NCI-H2171 (cell line): ENCODE measurements around the gene AFF3.

Experiments
- DNase-seq: peaks from one replicate; lab custom pipeline; 2025; lab: John Stamatoyannopoulos, UW

Gene AFF3

GRCh38 chr2:99822474-99823207, 319.7 kb downstream of the AFF3 start:
- no peak for DNase-seq

- no peak for DNase-seq
Measured at GRCh38 chr2:99821984-99822383, 320.4 kb downstream of the AFF3 start.

- DNase-seq: no peak
Measured at GRCh38 chr2:99821572-99821971, 320.8 kb downstream of the AFF3 start.

DNA sequence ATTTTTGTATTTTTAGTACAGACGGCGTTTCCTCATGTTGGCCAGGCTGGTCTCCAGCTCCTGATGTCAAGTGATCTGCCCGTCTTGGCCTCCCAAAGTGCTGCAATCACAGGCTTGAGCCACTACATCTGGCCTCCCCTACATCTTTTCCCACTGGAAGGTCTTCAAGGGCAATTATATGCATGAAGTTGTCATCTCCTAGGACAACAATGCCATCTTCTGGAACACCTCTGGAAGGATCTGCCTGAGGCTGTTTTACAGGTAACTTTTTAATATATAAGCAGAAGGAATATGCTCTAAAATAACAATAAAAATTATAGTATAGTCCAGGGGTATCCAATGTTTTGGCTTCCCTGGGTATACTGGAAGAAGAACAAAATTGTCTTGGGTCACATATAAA, 321.4 kb downstream of the AFF3 start:
- no peak for DNase-seq

GRCh38 chr2:99819766-99820165, 322.6 kb downstream of the AFF3 start:
- DNase-seq: no peak

GRCh38 chr2:99818842-99819241, 323.5 kb downstream of the AFF3 start:
- DNase-seq: no peak

- DNase-seq: no peak
Measured at GRCh38 chr2:99816908-99817307, 325.5 kb downstream of the AFF3 start.

DNA sequence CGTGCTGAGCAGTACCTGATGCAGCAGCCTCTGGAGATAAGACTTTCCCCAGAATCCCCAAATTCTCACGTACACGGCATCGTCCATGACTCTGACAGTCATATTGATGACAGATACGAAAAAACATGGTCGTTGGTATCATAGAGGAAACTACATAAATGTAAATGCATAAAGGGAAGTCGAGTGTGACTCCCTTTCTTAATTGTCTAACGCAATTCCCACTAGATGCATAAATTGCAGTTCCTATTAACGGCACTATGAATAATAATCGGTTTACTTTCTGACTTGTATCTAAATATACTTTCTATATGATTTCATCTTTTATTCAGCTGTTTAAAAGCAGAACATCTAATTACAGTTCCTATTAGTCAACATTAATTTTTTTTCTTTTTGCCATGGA, 330.0 kb downstream of the AFF3 start:
- DNase-seq: no peak

DNA sequence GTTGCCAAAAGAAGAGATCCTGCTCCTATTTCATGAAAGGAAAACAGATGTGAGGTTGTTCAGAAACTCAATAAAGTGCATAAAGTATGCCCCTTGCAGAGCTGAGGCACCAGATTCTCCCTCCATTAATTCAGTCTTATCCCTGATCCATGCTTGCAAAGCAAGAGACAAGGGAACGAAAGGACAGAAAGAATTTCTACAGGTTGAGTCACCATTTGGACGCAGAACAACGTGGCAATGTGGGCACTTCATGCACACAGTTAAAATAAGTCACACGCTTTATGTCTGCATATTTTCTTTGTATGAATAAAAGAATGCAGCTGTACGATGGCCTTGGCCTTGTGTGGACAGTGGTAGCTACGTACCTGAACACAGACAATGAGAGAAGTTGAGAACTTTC, 330.8 kb downstream of the AFF3 start:
- DNase-seq: no peak

GRCh38 chr2:99810225-99810624, 332.2 kb downstream of the AFF3 start:
- no peak for DNase-seq

GRCh38 chr2:99809259-99809900, 333.0 kb downstream of the AFF3 start:
- no peak for DNase-seq

DNA sequence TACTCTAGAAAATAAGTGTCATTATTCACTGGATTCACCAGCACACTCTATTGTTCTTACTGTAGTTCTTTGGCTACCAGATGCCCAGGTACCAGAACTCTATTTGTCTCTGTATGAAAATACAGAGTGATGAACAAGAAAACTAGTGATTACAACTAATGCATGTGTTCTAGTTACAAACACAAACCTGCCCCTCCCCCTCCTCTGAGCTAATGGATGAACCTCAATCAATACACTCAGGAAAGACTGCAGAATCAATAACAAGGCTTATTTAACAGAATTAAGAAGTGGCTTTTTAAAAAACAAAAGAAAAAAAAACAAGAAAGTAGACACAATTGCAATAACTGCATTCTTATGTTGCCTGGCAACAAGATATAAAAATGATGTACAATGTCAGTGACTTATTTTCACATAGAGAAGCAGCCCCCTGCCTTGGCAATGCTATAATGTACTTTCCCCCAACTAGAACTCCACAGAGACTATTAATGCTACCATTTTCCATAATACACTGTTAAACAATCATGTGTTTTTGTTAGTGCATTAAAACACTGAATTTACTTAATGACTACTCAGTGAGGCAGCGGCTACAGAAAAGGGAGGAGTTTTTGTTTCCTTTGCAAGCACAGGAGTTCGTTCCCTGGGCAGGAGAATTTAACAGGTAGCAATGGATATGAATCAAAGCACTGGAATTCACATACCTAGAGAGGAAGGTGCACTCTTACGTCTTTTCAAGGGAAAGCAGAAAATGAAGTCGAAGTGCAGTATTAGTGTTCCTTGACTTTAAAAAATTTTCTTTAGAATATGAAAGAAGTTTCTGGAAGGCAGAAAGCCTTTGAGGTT, 333.8 kb downstream of the AFF3 start:
- no peak for DNase-seq

- DNase-seq: no peak
Measured at GRCh38 chr2:99806758-99807157, 335.6 kb downstream of the AFF3 start.

DNA sequence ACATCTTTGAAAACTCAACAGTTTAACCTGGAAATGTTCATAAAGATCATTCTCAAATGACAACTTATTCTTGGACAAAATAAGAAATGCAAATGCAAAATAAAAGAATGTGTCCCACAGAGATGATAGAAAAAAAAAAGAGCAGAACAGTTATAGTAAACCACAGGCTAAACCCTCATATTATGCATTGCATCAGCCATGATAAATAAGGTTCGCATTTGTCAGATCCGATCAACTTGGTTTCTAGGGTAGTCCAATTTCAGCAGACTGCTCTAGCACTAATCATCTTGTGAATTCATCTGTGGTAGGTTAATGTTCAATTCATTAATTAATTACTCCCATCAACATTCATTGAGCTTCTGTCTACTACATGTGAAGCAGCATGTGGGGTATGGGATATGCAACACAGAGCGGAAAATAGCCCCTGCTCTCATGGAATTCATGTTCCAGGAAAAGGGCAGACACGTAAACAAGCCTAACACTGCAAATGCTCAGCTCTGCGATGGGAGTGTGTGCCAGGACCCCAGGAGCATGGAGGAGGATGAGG, 336.4 kb downstream of the AFF3 start:
- no peak for DNase-seq

DNA sequence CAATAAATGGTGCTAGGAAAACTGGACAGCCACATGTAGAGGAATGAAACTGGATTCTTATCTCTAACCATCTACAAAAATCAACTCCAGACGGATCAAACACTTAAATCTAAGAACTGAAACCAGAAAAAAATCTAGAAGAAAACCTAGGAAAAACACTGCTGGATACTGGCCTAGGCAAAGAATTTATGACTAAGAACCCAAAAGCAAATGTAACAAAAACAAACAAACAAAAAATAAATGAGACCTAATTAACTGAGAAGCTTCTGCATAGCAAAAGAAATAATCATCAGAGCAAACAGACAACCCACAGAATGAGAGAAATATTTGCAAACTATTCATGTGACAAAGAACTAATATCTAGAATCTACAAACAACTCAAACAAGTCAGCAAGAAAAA, 338.5 kb downstream of the AFF3 start:
- no peak for DNase-seq

- no peak for DNase-seq
Measured at GRCh38 chr2:99802734-99803133, 339.7 kb downstream of the AFF3 start.

DNA sequence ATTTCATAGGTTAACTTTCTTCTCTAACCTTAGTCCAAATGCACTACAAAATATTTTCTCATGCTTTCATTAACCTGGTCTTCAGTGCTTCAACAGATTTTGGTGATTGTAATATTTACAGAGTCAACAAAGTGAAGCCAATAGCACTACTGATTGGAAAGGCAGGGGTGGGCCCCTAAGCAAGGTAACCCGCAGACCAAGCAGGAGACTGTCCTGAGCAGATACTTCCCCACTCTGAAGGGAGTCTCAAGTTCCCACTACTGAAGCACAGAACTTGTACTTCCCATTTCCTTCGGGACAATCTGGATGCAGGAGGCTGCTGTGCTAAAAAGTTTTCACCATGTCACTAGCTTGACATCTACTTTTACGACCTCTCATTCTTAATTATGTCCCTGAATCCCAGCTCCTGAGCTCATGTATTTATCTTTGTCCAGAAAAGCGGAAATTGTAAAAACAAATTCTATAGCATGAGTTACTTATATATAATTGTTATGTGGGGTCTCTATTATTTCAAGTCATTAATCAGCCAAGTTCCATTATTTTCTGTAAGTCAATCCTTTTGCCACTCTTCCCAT, 341.0 kb downstream of the AFF3 start:
- DNase-seq: no peak

GRCh38 chr2:99797475-99797874, 344.9 kb downstream of the AFF3 start:
- DNase-seq: no peak

DNA sequence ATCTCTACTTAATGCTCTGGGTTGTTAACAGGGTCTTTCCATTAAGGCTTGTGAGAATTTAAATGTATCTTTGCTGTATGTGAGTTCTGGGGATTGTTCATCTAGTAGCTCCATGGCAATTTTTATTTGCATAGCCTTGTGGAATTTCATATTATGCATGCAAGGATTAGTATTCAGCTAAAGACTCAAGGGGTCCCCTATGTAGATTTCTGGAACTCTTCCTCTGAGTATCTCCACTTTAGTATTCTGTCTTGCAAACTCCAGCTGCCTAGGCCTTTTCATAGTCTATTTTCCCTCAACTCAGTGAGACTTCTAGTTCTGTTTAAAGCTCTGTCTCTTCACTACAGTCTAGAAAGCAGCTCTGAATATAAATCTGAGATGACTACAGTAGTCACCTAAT, 348.0 kb downstream of the AFF3 start:
- no peak for DNase-seq

- no peak for DNase-seq
Measured at GRCh38 chr2:99793022-99793421, 349.4 kb downstream of the AFF3 start.

DNA sequence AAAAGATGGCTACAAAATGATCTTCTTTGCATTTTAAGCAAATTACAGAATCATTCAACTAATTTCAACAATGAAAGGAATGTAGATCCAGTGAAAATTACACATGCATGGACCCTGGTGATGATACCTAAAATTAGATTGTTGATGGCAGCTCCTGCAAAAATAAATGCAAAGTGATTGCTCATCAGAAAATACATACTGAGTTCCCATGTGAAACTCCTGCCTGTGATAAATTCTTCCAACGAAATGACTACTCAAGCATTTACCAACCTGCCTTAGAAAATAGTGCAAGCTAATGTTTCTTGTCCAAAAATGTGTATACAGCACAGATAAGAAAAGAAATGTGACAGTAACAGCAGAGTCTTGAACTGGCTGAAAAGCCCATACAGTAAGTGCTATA, 352.5 kb downstream of the AFF3 start:
- DNase-seq: no peak

DNA sequence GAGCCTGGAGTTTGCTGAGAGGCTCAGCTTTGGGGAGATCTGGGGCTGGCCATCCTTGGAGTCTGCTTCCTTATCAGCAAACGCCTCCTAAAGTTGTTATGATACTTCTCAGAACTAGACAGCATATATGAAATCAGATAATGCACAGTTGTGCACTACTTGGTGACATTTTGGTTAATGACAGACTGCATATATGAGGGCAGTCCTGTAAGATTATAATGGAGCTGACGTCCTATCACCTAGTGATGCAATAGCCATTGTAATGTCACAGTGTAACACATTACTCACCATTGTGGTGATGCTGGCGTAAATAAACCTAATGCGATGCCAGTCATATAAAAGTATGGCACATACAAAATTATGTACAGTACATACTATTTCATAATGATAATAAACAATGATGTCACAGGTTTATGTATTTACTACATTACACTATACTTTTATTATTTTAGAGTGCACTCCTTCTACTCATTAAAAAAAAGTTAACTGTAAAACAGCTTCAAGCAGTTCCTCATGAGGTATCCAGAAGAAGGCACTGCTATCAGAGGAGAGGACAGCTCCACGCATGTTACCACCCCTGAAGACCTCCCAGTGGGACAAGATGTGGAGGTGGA, 354.5 kb downstream of the AFF3 start:
- no peak for DNase-seq
